NCI-H1694 treated with DMSO at 0.1 percent for 48 hours (cell line): ENCODE results near the gene ZNRF4.
"Not testable (repeated sequence)": the region's sequence is repeated elsewhere in the genome, so short reads cannot be mapped to it uniquely, and the experiment has no call there.

Experiments
- DNase-seq: peaks from one replicate; lab custom pipeline; 2025; lab: John Stamatoyannopoulos, UW

ZNRF4 gene

GRCh38 chr19:5455367-5456129, at the start of gene ZNRF4:
Gene ZNRF4, plus strand, starts transcription at chr19:5455417. Its CDS starts 75 bp downstream, at chr19:5455492.
- DNase-seq: no peak

GRCh38 chr19:5406198-5406597, 49.0 kb upstream of the ZNRF4 start:
- DNase-seq: not testable (repeated sequence)

- no peak for DNase-seq
Observed at GRCh38 chr19:5406816-5407215, 48.4 kb upstream of the ZNRF4 start.

GRCh38 chr19:5407356-5407755, 47.9 kb upstream of the ZNRF4 start:
- DNase-seq: no peak

GRCh38 chr19:5417495-5418436, 37.5 kb upstream of the ZNRF4 start:
- DNase-seq: no peak

GRCh38 chr19:5418677-5419076, 36.5 kb upstream of the ZNRF4 start:
- no peak for DNase-seq

GRCh38 chr19:5420953-5421352, 34.3 kb upstream of the ZNRF4 start:
- DNase-seq: no peak

GRCh38 chr19:5423567-5424125, 31.6 kb upstream of the ZNRF4 start:
- DNase-seq: no peak

- DNase-seq: no peak
Observed at GRCh38 chr19:5424192-5424973, 30.8 kb upstream of the ZNRF4 start.

- no peak for DNase-seq
Observed at GRCh38 chr19:5425260-5425659, 30.0 kb upstream of the ZNRF4 start.

GRCh38 chr19:5430237-5430636, 25.0 kb upstream of the ZNRF4 start:
- no peak for DNase-seq

GRCh38 chr19:5432687-5433086, 22.5 kb upstream of the ZNRF4 start:
- DNase-seq: no peak

GRCh38 chr19:5434351-5434917, 20.8 kb upstream of the ZNRF4 start:
- no peak for DNase-seq

- no peak for DNase-seq
Observed at GRCh38 chr19:5434970-5435641, 20.1 kb upstream of the ZNRF4 start.

GRCh38 chr19:5435642-5436017, 19.6 kb upstream of the ZNRF4 start:
- no peak for DNase-seq

GRCh38 chr19:5436106-5436947, 18.9 kb upstream of the ZNRF4 start:
- DNase-seq: peak; percentile 79

- DNase-seq: no peak
Observed at GRCh38 chr19:5436948-5437306, 18.3 kb upstream of the ZNRF4 start.

- DNase-seq: not testable (repeated sequence)
Observed at GRCh38 chr19:5438756-5439155, 16.5 kb upstream of the ZNRF4 start.

- DNase-seq: no peak
Observed at GRCh38 chr19:5439452-5439851, 15.8 kb upstream of the ZNRF4 start.

- no peak for DNase-seq
Observed at GRCh38 chr19:5440299-5440698, 14.9 kb upstream of the ZNRF4 start.
